ENCODE results near the gene MOCS3. TPM values are rescaled to one million over a fixed set of nuclear protein-coding genes. Genes with fewer than 3 reads are reported as not detected.

The MOCS3 gene
- total RNA-seq, 1 experiment from 2014 or later: 5.8 TPM

DNA sequence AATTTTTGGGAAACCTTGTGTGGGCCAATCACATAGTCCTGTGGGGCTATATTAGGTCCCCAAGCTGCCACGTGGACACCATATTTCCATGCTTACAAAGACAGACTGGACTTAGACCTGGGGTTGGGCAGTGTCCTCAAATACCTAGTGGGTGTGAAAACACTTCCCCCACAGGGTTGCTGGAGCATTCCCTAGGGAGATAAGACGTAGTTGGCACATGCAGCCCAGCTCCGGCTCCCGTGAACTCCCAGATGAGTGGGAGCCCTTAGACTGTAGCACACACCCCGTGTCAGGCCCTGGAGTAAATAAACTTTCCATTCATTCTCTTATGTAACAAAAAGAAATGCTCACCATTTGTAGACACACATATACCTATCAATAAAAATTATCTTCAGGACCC is 50.1 kb downstream of the MOCS3 start:
- Histone ChIP-seq H3K36me3 (ENCODE audit: control insufficient read depth, insufficient read depth, low read length) (no peaks in the 10 kb centered on the region), H3K27me3 (ENCODE audit: control insufficient read depth, insufficient read depth, low read length) (no peaks in the 10 kb centered on the region), H3K4me1 (ENCODE audit: control insufficient read depth, insufficient read depth, low read length) (no peaks in the 10 kb centered on the region), H3K27ac (ENCODE audit: low read length) (no peak overlapping the region), H3K4me3 (ENCODE audit: low read depth in 2 of 2, low read length in 2 of 2) (no peak overlapping the region), H3K9me3 (ENCODE audit: control insufficient read depth, insufficient read depth, low read depth, low read length) (no peaks in the 10 kb centered on the region)
- DNase-seq (ENCODE audit: low read depth, low spot score) (no peak), ATAC-seq (no peak)
- no TSS peak for BruUV-seq (replicated peaks)
- POLR2A ChIA-PET: no interaction called here
- no peak for TF ChIP-seq TCF7L2 (IDR thresholded peaks at IDR 0.05; ENCODE audit: low read depth, low read length)
- TF ChIP-seq REST (IDR thresholded peaks at IDR 0.05; ENCODE audit: insufficient read depth in 1 of 2, low read depth in 2 of 2, low read length in 1 of 2): no peak
- TF ChIP-seq SIN3A (IDR thresholded peaks at IDR 0.05; ENCODE audit: borderline replicate concordance, insufficient read depth, low read depth, low read length): no peak
- TF ChIP-seq POLR2AphosphoS5 (IDR thresholded peaks at IDR 0.05; ENCODE audit: low read depth, low read length): no peak
- TF ChIP-seq CTCF (IDR thresholded peaks at IDR 0.05): no peak
- intact Hi-C loops (cut with micrococcal nuclease; ENCODE audit: unreplicated experiment): no loop called here
- CTCF ChIA-PET: no interaction called here
- in situ Hi-C loops (cut with HindIII; ENCODE audit: low pct_unique_long_range_greater_than_20kb, low sequenced_read_pairs): no loop called here

GRCh38 chr20:51009303-51010042 is 50.9 kb downstream of the MOCS3 start:
- Histone ChIP-seq H3K4me3 (ENCODE audit: low read depth in 2 of 2, low read length in 2 of 2) (no peak overlapping the region), H3K27ac (ENCODE audit: low read length) (no peak overlapping the region), H3K36me3 (ENCODE audit: control insufficient read depth, insufficient read depth, low read length) (no peaks in the 10 kb centered on the region), H3K4me1 (ENCODE audit: control insufficient read depth, insufficient read depth, low read length) (0 out of 2 replicates have a peak, but pooled peaks cover 2% of the 10 kb centered on the region), H3K27me3 (ENCODE audit: control insufficient read depth, insufficient read depth, low read length) (no peaks in the 10 kb centered on the region), H3K9me3 (ENCODE audit: control insufficient read depth, insufficient read depth, low read depth, low read length) (no peaks in the 10 kb centered on the region)
- intact Hi-C loops (cut with micrococcal nuclease; ENCODE audit: unreplicated experiment) (no loop called here), in situ Hi-C loops (cut with HindIII; ENCODE audit: low pct_unique_long_range_greater_than_20kb, low sequenced_read_pairs) (no loop called here)
- TF ChIP-seq CTCF (IDR thresholded peaks at IDR 0.05): no peak
- TF ChIP-seq SIN3A (IDR thresholded peaks at IDR 0.05; ENCODE audit: borderline replicate concordance, insufficient read depth, low read depth, low read length): no peak
- no peak for TF ChIP-seq TCF7L2 (IDR thresholded peaks at IDR 0.05; ENCODE audit: low read depth, low read length)
- TF ChIP-seq REST (IDR thresholded peaks at IDR 0.05; ENCODE audit: insufficient read depth in 1 of 2, low read depth in 2 of 2, low read length in 1 of 2): no peak
- no peak for TF ChIP-seq POLR2AphosphoS5 (IDR thresholded peaks at IDR 0.05; ENCODE audit: low read depth, low read length)
- ATAC-seq (no peak), DNase-seq (ENCODE audit: low read depth, low spot score) (no peak)
- CTCF ChIA-PET: interaction anchor here (0.5 kb wide), 1 partner anchor 82 kb away, joined by 4 read pairs; no protein-coding TSS in a partner anchor
- POLR2A ChIA-PET: interaction anchor here (0.6 kb wide), 1 partner anchor 26 kb away, joined by 3 read pairs; no protein-coding TSS in a partner anchor
- no TSS peak for BruUV-seq (replicated peaks)

All from Panc1 (cell line).